Mesenteric fat pad (tissue), 1 donor: Measurements from ENCODE around the gene MTHFSD. TPM values are rescaled to one million over a fixed set of nuclear protein-coding genes. Genes with fewer than 3 reads are reported as not detected.

Experiments used
- DNase-seq: peaks from one replicate; pipeline ENCODE4 v3.0.0-alpha.2; 2020; ENCODE audit warnings: low spot score
- total RNA-seq: library from RNA; stranded (reverse); fragmentation: NEBNext Ultra II Directional; extraction: Animal tissue kit (Norgen Biotek cat#: 25700); gene quantifications from one replicate; pipeline ENCODE4 v1.2.1, GENCODE V29; 2021
- donor health status: DM: yes; HTN: yes; CAD: no.

Gene MTHFSD
- total RNA-seq, 1 donor from 2014 or later, result 10.2 TPM

GRCh38 chr16:86584071-86584685 is 29.1 kb upstream of the MTHFSD start:
- DNase-seq, result no peak

- no peak for DNase-seq
Observed at GRCh38 chr16:86581458-86581857, 26.4 kb upstream of the MTHFSD start.

GRCh38 chr16:86580791-86581170 is 25.7 kb upstream of the MTHFSD start:
- DNase-seq, result no peak

- DNase-seq, result no peak
Observed at GRCh38 chr16:86580063-86580790, 25.2 kb upstream of the MTHFSD start.

GRCh38 chr16:86579268-86580062 is 24.4 kb upstream of the MTHFSD start:
- no peak for DNase-seq

GRCh38 chr16:86578611-86579267 is 23.7 kb upstream of the MTHFSD start:
- DNase-seq, result no peak

- DNase-seq, result no peak
Observed at GRCh38 chr16:86578061-86578599, 23.1 kb upstream of the MTHFSD start, which contains the start of gene FOXL1. Gene FOXL1 (plus strand): TSS chr16:86578549. CDS start chr16:86578724, 175 bp downstream.

- DNase-seq, result no peak
Observed at GRCh38 chr16:86577314-86577971, 22.4 kb upstream of the MTHFSD start.

GRCh38 chr16:86576591-86577313 is 21.7 kb upstream of the MTHFSD start:
- DNase-seq, result no peak

GRCh38 chr16:86575754-86576557 is 20.9 kb upstream of the MTHFSD start:
- DNase-seq, result peak; percentile 90

- DNase-seq, result no peak
Observed at GRCh38 chr16:86575095-86575685, 20.2 kb upstream of the MTHFSD start.

- peak; percentile 76 for DNase-seq
Observed at GRCh38 chr16:86574646-86575045, 19.6 kb upstream of the MTHFSD start.

GRCh38 chr16:86573646-86574508 is 18.8 kb upstream of the MTHFSD start:
- DNase-seq, result no peak

GRCh38 chr16:86573215-86573614 is 18.2 kb upstream of the MTHFSD start:
- DNase-seq, result no peak

GRCh38 chr16:86572606-86573005 is 17.6 kb upstream of the MTHFSD start:
- no peak for DNase-seq

GRCh38 chr16:86572041-86572521 is 17.0 kb upstream of the MTHFSD start:
- DNase-seq, result peak; percentile 82

- peak; percentile 80 for DNase-seq
Observed at GRCh38 chr16:86571530-86571915, 16.5 kb upstream of the MTHFSD start.
